Ectodermal cell (in vitro differentiated cells): ENCODE results near the gene GPR15.

ENCODE experiments used
- H3K27ac ChIP-seq: 2 replicates; pipeline ENCODE4 v1.7.0; 2013; ENCODE audit warnings: mild to moderate bottlenecking, low read depth, low read length; ENCODE audit not compliant: insufficient read depth, poor library complexity, severe bottlenecking
- H3K27me3 ChIP-seq: 2 replicates; pipeline ENCODE4 v1.7.0; 2013; ENCODE audit warnings: mild to moderate bottlenecking, low read length; ENCODE audit not compliant: insufficient read depth, control insufficient read depth, poor library complexity, severe bottlenecking
- H3K36me3 ChIP-seq: one replicate; pipeline ENCODE4 v1.7.0; 2013; ENCODE audit warnings: low read length; ENCODE audit not compliant: control insufficient read depth, insufficient read depth
- H3K4me1 ChIP-seq: one replicate; pipeline ENCODE4 v1.7.0; 2013; ENCODE audit warnings: low read length; ENCODE audit not compliant: control insufficient read depth, insufficient read depth
- H3K4me3 ChIP-seq: 2 replicates; pipeline ENCODE4 v1.7.0; 2013; ENCODE audit warnings: low read depth, low read length, control low read depth; ENCODE audit not compliant: insufficient read depth
- H3K9me3 ChIP-seq: 2 replicates; pipeline ENCODE4 v1.7.0; 2013; ENCODE audit warnings: mild to moderate bottlenecking, low read length, moderate library complexity; ENCODE audit not compliant: control insufficient read depth
- WGBS, 2 experiments: methylation state at CpG; one replicate each; pipeline ENCODE4 v1.1.7; 2013; ENCODE audit warnings: missing lambda C conversion rate in 2 of 2; 5-methylcytosine and 5-hydroxymethylcytosine counted together

GPR15 gene

DNA sequence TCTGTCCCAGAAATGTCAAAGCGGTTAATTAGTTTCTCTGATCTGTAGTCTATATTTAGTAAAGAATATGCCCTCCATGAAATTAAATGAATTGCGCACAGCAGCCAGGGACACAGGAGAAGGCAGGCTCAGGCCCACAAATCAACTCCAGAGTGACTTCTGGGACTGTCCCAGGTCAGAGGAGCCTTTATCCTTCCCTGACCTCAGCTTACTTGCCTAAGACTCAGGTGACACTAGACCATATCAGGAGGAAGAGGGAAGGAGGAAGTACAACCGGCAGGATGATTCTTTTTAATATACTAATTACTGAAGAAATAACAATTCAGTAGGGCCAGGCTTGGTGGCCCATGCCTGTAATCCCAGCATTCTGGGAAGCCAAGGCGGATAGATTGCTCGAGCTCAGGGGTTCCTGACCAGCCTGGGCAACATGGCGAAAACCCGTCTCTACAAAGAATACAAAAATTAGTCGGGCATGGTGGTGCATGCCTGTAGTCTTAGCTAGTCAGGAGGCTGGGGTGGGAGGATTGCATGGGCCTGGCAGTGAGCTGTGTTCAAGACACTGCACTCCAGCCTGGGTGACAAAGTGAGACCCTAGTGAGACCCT, 1.8 kb upstream of the GPR15 start:
- H3K9me3 ChIP-seq = no peaks in the 10 kb centered on the region
- peaks cover 7% of the 10 kb centered on the region for H3K4me1 ChIP-seq
- H3K36me3 ChIP-seq = no peaks in the 10 kb centered on the region
- H3K27ac ChIP-seq = no peak overlapping the region
- H3K4me3 ChIP-seq = no peak overlapping the region
- 95 to 96% methylated on average over 7 to 8 of the region's 8 CpGs for WGBS, 2 experiments
- no peaks in the 10 kb centered on the region for H3K27me3 ChIP-seq

DNA sequence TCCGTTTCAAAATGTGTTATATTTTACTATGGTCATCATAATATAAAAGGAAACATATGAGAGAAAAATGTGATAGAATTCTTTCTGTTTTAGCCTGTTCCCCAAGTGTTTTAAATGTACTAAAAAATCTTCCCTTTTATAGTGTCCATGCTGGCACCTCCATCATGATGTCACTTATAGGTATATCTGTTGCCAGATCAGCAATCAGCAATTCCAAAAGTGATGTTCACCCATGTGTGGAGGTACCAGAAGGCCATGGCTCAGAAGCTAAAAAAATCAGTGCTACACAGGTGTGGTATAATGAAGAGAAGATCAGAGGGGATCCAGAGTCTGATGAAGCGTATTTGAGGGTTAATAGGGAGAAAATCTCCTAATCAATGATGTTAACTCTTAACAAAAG, 1.1 kb upstream of the GPR15 start:
- WGBS, 2 experiments = 80% methylated on average over 1 to 2 of the region's 2 CpGs

DNA sequence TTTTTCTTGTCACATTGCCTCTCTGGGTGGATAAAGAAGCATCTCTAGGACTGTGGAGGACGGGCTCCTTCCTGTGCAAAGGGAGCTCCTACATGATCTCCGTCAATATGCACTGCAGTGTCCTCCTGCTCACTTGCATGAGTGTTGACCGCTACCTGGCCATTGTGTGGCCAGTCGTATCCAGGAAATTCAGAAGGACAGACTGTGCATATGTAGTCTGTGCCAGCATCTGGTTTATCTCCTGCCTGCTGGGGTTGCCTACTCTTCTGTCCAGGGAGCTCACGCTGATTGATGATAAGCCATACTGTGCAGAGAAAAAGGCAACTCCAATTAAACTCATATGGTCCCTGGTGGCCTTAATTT, 478 bp downstream of the GPR15 start:
- 94 to 95% methylated on average over 5 of the region's 5 CpGs for WGBS, 2 experiments
- Histone ChIP-seq H3K36me3 (no peaks in the 10 kb centered on the region), H3K27ac (no peak overlapping the region), H3K27me3 (no peaks in the 10 kb centered on the region), H3K9me3 (no peaks in the 10 kb centered on the region), H3K4me1 (peaks cover 7% of the 10 kb centered on the region), H3K4me3 (no peak overlapping the region)

More for the DNA sequence above, 1.1 kb upstream of the GPR15 start:
- no peak overlapping the region for H3K27ac ChIP-seq
- no peaks in the 10 kb centered on the region for H3K27me3 ChIP-seq
- no peaks in the 10 kb centered on the region for H3K9me3 ChIP-seq
- H3K36me3 ChIP-seq = no peaks in the 10 kb centered on the region
- peaks cover 7% of the 10 kb centered on the region for H3K4me1 ChIP-seq
- H3K4me3 ChIP-seq = no peak overlapping the region

DNA sequence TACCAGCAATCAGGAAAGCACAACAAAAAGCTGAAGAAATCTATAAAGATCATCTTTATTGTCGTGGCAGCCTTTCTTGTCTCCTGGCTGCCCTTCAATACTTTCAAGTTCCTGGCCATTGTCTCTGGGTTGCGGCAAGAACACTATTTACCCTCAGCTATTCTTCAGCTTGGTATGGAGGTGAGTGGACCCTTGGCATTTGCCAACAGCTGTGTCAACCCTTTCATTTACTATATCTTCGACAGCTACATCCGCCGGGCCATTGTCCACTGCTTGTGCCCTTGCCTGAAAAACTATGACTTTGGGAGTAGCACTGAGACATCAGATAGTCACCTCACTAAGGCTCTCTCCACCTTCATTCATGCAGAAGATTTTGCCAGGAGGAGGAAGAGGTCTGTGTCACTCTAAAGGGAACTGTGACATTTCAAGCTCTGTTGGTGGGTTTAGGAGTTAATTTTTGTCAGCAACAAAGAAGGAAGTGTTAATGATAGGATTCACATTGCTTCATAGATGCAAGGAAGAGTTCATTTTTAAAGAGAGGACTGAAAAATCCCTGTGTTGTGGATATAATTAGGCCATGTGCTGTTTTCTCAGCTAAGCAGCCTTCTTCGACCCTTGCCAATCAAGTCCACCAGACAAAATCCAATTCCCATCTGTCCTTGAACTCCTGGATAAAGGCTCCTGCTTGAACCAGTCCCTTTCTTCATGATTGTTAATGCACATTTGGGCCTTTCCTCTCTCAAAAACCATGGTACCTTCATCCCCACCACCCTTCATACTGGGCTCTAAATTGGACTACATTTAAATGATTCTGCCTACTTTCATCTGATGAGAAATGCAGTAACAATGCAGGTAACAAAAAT, 1.2 kb downstream of the GPR15 start:
- Histone ChIP-seq H3K4me1 (peaks cover 6% of the 10 kb centered on the region), H3K4me3 (no peak overlapping the region), H3K36me3 (no peaks in the 10 kb centered on the region), H3K27ac (no peak overlapping the region), H3K9me3 (no peaks in the 10 kb centered on the region), H3K27me3 (no peaks in the 10 kb centered on the region)
- WGBS, 2 experiments = 94 to 97% methylated on average over 6 of the region's 6 CpGs

DNA sequence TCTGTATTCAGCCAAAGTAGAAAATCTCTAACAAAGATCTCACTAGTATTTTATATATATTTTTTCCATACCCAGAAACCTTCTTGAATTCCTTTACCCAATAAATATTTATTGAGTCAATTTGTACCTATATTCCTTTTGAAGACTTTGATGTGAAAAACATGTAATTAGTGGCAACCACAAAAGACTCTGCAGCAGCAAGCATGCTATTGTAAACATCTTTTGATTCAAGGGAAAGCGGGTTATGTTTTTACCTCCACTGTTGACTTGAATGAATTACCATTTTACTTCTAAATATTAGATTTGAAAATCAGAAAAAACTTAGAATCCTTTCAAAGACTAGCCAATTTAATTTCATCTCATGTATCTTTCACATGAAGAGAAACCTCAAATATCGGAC, 2.4 kb downstream of the GPR15 start:
- Histone ChIP-seq H3K36me3 (no peaks in the 10 kb centered on the region), H3K4me3 (no peak overlapping the region), H3K27me3 (no peaks in the 10 kb centered on the region), H3K27ac (no peak overlapping the region), H3K9me3 (no peaks in the 10 kb centered on the region), H3K4me1 (no peaks in the 10 kb centered on the region)
- 83 to 97% methylated on average over 2 of the region's 2 CpGs for WGBS, 2 experiments

DNA sequence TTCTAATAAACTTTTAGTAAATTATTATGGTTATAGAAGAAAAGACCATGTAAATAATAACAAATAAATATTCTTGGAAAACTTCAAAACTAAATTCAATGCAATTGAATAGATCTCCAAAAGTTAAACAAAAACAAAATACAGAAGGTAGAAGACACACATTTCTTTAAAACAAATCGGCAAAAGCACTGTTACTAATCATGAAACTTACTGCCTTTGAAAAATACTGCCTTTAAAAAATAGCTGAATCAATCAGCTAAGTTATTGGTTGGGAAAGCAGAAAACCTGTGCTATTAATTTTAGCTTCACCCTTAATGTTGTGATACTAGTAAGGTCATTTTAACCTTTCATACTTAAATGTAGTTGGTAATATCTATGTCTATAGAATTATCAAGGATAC, 3.0 kb downstream of the GPR15 start:
- WGBS, 2 experiments = 100% methylated on average over 1 of the region's 1 CpG
- Histone ChIP-seq H3K4me3 (no peak overlapping the region), H3K27me3 (no peaks in the 10 kb centered on the region), H3K27ac (no peak overlapping the region), H3K4me1 (no peaks in the 10 kb centered on the region), H3K9me3 (no peaks in the 10 kb centered on the region), H3K36me3 (no peaks in the 10 kb centered on the region)

DNA sequence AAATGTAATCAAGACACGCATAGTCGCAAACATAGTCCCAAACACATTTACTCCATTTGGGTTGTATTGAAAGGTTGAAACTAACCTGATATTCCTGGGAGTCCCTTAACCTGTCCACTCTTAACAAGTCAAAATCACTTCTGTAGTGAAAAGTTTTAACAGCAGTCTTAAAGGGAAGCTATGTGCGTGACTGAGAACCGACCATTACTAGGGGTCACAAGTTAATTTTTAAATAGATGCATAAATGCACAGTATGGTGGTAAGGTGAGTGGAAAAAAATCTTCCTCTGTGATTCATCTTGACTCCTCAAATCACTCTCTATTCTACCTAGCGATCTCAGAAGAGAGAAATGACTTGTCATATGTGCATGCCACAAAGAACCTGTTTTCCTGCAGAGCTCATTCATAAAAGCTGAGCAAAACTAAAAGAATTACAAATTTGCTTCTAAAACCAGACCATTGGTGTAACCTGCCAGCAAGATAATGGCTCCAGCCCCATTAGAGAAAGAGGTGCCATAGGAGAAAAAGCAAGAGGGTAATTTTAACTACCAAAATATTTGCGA, 4.8 kb downstream of the GPR15 start:
- Histone ChIP-seq H3K4me3 (no peak overlapping the region), H3K9me3 (no peaks in the 10 kb centered on the region), H3K27me3 (no peaks in the 10 kb centered on the region), H3K27ac (no peak overlapping the region), H3K4me1 (no peaks in the 10 kb centered on the region), H3K36me3 (no peaks in the 10 kb centered on the region)
- 90 to 97% methylated on average over 4 to 5 of the region's 6 CpGs for WGBS, 2 experiments

DNA sequence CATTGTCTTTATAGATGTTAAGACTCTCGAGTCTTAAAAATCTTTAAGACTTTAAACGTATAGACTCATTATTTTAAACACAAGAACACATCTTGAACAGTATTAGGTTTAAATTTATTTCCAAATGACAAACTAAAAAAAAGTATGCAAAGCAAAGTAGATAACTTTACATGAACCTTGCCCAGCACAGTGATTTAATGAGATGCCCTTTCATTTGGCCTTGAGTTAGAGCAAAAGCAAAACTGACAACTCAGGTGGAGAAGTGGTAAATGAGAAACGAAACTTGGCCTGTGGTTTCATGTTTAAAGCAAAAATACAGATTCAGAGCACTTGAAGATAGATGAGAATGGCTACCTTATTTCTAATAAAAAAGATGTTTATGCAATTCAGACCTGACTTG, 8.6 kb downstream of the GPR15 start:
- H3K27me3 ChIP-seq = no peaks in the 10 kb centered on the region
- H3K4me1 ChIP-seq = no peaks in the 10 kb centered on the region
- H3K27ac ChIP-seq = no peak overlapping the region
- H3K9me3 ChIP-seq = no peaks in the 10 kb centered on the region
- no peaks in the 10 kb centered on the region for H3K36me3 ChIP-seq
- H3K4me3 ChIP-seq = no peak overlapping the region
- 91 to 100% methylated on average over 1 to 3 of the region's 3 CpGs for WGBS, 2 experiments

DNA sequence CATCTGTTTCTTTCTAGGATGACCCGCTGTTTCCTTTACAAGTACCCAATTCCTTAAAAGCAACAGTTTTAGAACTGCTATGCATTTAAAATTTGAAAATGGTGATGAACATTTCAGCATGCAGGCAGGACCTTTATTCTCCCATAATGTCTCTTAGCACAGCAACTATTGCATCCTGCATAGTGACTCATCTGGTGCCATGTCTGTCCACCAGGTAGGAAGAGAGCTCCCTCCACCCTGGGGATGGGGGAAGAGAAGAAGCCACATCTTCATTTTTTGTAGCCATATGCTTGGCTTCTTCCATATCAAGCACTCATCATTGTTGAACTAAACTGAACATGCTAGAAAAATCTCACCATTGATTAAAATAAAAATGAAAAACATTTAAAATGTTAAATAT, 9.9 kb downstream of the GPR15 start:
- no peaks in the 10 kb centered on the region for H3K27me3 ChIP-seq
- H3K4me3 ChIP-seq = no peak overlapping the region
- H3K9me3 ChIP-seq = no peaks in the 10 kb centered on the region
- H3K4me1 ChIP-seq = no peaks in the 10 kb centered on the region
- no peaks in the 10 kb centered on the region for H3K36me3 ChIP-seq
- WGBS, 2 experiments = 100% methylated on average over 1 of the region's 1 CpG
- no peak overlapping the region for H3K27ac ChIP-seq

DNA sequence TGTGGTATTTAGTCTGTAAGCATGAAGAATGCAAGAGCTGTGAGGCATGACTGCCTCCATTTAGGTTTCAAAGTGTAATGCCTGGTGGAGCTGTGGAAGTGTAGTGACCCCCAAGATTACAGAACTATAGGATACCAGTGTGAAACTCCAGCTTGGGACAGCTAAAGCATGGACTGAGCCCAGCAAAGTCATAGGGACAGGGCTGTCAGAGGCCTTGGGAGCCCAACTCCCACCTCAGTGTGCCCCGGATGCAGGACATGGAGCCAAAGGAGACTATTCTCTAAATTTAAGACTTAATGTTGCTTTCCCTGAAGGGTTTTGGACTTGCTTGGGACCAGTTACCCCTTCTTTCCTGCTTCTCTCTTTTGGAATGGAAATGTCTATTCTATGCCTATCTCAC, 10.8 kb downstream of the GPR15 start:
- 92 to 95% methylated on average over 1 of the region's 1 CpG for WGBS, 2 experiments
- Histone ChIP-seq H3K27ac (no peak overlapping the region), H3K36me3 (no peaks in the 10 kb centered on the region), H3K9me3 (no peaks in the 10 kb centered on the region), H3K4me3 (no peak overlapping the region), H3K4me1 (no peaks in the 10 kb centered on the region), H3K27me3 (no peaks in the 10 kb centered on the region)
